Liver (tissue), 3 donors: Measurements from ENCODE around the gene NLRP5.

Experiments used
- FOXA1 ChIP-seq: IDR thresholded peaks from 2 replicates; pipeline ENCODE4 v1.6.1; 2016; ENCODE audit warnings: antibody characterized with exemption
- RAD21 ChIP-seq, 2 donors: IDR thresholded peaks; 2 replicates each; pipeline ENCODE4 v1.6.1; 2016; ENCODE audit warnings: antibody characterized with exemption in 2 of 2, mild to moderate bottlenecking in 2 of 2
- SP1 ChIP-seq: IDR thresholded peaks from 2 replicates; pipeline ENCODE4 v1.6.1; 2018; ENCODE audit warnings: antibody characterized with exemption, mild to moderate bottlenecking
- TF ChIP-seq, protein P1 (sequence below): fragments of 150-350 bp; IDR thresholded peaks from 2 replicates; pipeline ENCODE4 v1.5.1; 2017; ENCODE audit warnings: improper control_type of control experiment, low read depth, low read length; ENCODE audit not compliant: missing input control
- TF ChIP-seq, protein P2 (sequence below): IDR thresholded peaks from 2 replicates; pipeline ENCODE4 v1.6.1; 2016; ENCODE audit warnings: antibody characterized with exemption
- TF ChIP-seq, protein P3 (sequence below): IDR thresholded peaks from 2 replicates; pipeline ENCODE4 v1.6.1; 2016; ENCODE audit warnings: antibody characterized with exemption
- donor health status: healthy.
- donor health status: healthy.

DNA sequence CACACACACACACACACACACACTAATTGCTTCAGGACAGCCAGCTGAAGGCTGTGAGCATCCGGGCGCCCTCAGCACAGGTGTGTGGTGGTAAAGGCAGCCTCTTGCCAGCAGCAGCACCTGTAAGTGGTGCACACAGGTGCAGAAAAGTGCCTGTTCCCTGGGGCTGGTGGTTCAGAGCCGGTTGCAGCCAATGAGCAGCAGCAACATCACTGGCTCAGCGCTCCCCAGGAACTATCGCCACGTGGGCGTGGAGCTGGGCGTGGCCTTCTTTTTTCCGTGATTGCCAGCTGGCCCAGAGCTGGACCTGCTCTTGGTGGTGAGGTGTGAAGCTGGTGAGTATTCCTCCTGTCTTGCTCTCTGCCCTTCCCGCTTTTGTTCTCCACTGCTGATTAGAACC is at the start of gene NLRP5:
- TF ChIP-seq, protein P1, sequence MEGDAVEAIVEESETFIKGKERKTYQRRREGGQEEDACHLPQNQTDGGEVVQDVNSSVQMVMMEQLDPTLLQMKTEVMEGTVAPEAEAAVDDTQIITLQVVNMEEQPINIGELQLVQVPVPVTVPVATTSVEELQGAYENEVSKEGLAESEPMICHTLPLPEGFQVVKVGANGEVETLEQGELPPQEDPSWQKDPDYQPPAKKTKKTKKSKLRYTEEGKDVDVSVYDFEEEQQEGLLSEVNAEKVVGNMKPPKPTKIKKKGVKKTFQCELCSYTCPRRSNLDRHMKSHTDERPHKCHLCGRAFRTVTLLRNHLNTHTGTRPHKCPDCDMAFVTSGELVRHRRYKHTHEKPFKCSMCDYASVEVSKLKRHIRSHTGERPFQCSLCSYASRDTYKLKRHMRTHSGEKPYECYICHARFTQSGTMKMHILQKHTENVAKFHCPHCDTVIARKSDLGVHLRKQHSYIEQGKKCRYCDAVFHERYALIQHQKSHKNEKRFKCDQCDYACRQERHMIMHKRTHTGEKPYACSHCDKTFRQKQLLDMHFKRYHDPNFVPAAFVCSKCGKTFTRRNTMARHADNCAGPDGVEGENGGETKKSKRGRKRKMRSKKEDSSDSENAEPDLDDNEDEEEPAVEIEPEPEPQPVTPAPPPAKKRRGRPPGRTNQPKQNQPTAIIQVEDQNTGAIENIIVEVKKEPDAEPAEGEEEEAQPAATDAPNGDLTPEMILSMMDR: no peak
- TF ChIP-seq RAD21 (IDR thresholded peaks at IDR 0.05) (no peak), FOXA1 (no peak), SP1 (no peak)
- TF ChIP-seq, protein P2, sequence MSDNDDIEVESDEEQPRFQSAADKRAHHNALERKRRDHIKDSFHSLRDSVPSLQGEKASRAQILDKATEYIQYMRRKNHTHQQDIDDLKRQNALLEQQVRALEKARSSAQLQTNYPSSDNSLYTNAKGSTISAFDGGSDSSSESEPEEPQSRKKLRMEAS: no peak
- TF ChIP-seq, protein P3, sequence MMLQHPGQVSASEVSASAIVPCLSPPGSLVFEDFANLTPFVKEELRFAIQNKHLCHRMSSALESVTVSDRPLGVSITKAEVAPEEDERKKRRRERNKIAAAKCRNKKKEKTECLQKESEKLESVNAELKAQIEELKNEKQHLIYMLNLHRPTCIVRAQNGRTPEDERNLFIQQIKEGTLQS: no peak
